K562 (cell line): ENCODE data around the gene NR2F6.

Experiments
- FOXM1 ChIP-seq, 2 experiments: fragments of 450-650 bp in 1 of 2; sonication (generic) in 1 of 2; formaldehyde crosslinking in 1 of 2; IDR thresholded peaks; 2 replicates each; pipeline versions ENCODE4 v1.6.1 to v1.9.0; 2017 to 2022; ENCODE audit warnings: low read depth in 2 of 2, mild to moderate bottlenecking in 2 of 2, missing genetic modification reagents in 1 of 2, moderate library complexity in 1 of 2
- TF ChIP-seq, protein P1 (sequence below), 3 experiments: IDR thresholded peaks in 2 of 3; conservative IDR thresholded peaks in 1 of 3; 2 replicates each; pipeline ENCODE4 v1.5.1; 2011 to 2012; ENCODE audit warnings: low read length in 3 of 3, mild to moderate bottlenecking in 3 of 3, control low read depth in 2 of 3, improper control_type of control experiment in 1 of 3, inconsistent platforms in 1 of 3, low read depth in 1 of 3, mixed read lengths in 1 of 3, moderate library complexity in 1 of 3; ENCODE audit not compliant: insufficient read depth in 2 of 3

DNA sequence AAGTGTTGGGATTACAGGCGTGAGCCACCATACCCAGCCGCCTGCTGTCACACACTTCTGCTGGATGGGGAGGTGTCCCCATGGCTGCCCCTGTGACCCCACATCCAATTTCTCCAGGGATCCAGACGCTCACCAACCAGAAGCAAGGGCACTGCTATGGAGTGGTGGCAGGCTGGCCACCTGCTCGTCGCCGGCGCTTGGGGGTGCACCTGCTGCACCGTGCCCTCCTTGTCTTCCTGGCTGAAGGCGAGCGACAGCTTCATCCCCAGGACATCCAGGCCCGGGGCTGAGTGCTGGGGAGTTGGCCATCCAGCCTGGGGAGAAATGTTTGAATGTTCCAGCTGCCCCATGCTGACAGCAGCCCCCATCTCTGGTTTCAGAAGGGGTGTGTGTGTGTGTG is 40.5 kb upstream of the NR2F6 start:
- TF ChIP-seq FOXM1 (IDR thresholded peaks at IDR 0.05; ENCODE audit: low read depth): no peak
- no peak for TF ChIP-seq FOXM1 (CRISPR knock-in tag; IDR thresholded peaks at IDR 0.05; ENCODE audit: low read depth)
- TF ChIP-seq, protein P1, sequence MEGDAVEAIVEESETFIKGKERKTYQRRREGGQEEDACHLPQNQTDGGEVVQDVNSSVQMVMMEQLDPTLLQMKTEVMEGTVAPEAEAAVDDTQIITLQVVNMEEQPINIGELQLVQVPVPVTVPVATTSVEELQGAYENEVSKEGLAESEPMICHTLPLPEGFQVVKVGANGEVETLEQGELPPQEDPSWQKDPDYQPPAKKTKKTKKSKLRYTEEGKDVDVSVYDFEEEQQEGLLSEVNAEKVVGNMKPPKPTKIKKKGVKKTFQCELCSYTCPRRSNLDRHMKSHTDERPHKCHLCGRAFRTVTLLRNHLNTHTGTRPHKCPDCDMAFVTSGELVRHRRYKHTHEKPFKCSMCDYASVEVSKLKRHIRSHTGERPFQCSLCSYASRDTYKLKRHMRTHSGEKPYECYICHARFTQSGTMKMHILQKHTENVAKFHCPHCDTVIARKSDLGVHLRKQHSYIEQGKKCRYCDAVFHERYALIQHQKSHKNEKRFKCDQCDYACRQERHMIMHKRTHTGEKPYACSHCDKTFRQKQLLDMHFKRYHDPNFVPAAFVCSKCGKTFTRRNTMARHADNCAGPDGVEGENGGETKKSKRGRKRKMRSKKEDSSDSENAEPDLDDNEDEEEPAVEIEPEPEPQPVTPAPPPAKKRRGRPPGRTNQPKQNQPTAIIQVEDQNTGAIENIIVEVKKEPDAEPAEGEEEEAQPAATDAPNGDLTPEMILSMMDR (IDR thresholded peaks at IDR 0.05 in 2 of 3, conservative IDR thresholded peaks at IDR 0.05 in 1 of 3; ENCODE audit: insufficient read depth in 2 of 3, low read depth in 1 of 3, low read length in 3 of 3): no peak
